GM19099 (cell line): Measurements from ENCODE around the gene ZC3H4.

Experiments used
- POLR2A ChIP-seq: IDR thresholded peaks from 3 replicates; pipeline ENCODE4 v1.6.1; 2011; ENCODE audit warnings: low read depth; ENCODE audit not compliant: insufficient read length; ENCODE audit errors: extremely low read depth

Gene ZC3H4

GRCh38 chr19:47047763-47048405, 65.7 kb downstream of the ZC3H4 start:
- peak; percentile 14 for TF ChIP-seq POLR2A

GRCh38 chr19:47047272-47047762, 66.3 kb downstream of the ZC3H4 start:
- no peak for TF ChIP-seq POLR2A

GRCh38 chr19:47045867-47046470, 67.6 kb downstream of the ZC3H4 start:
- no peak for TF ChIP-seq POLR2A

GRCh38 chr19:47044946-47045866, 68.4 kb downstream of the ZC3H4 start:
- no peak for TF ChIP-seq POLR2A

GRCh38 chr19:47040869-47041268, 72.7 kb downstream of the ZC3H4 start:
- no peak for TF ChIP-seq POLR2A

- TF ChIP-seq POLR2A, result no peak
Measured at GRCh38 chr19:47039239-47039874, 74.2 kb downstream of the ZC3H4 start.

- TF ChIP-seq POLR2A, result no peak
Measured at GRCh38 chr19:47037766-47038165, 75.8 kb downstream of the ZC3H4 start.

GRCh38 chr19:47036097-47036651, 77.4 kb downstream of the ZC3H4 start:
- no peak for TF ChIP-seq POLR2A

- TF ChIP-seq POLR2A, result no peak
Measured at GRCh38 chr19:47035127-47036096, 78.2 kb downstream of the ZC3H4 start.

- TF ChIP-seq POLR2A, result no peak
Measured at GRCh38 chr19:47032171-47032811, 81.3 kb downstream of the ZC3H4 start.

GRCh38 chr19:47028195-47028601, 85.4 kb downstream of the ZC3H4 start:
- no peak for TF ChIP-seq POLR2A

- TF ChIP-seq POLR2A, result no peak
Measured at GRCh38 chr19:47027586-47028088, 85.9 kb downstream of the ZC3H4 start.

- TF ChIP-seq POLR2A, result no peak
Measured at GRCh38 chr19:47026889-47027288, 86.7 kb downstream of the ZC3H4 start.
